Left renal cortex interstitium (tissue), 4 donors: ENCODE data around the gene TRIP13. TPM values are rescaled to one million over a fixed set of nuclear protein-coding genes. Genes with fewer than 3 reads are reported as not detected.

Experiments used
- DNase-seq, 4 donors: peaks; one replicate each; pipeline ENCODE4 v3.0.0-alpha.2; 2013; ENCODE audit warnings: low read depth in 4 of 4, low spot score in 2 of 4, missing footprints in 1 of 4
- polyA plus RNA-seq, 4 donors: library from polyadenylated mRNA; unstranded; fragments of 120-200 nt; gene quantifications; one replicate each; pipeline ENCODE4 v1.2.1, GENCODE V29; 2013; ENCODE audit not compliant: insufficient read length in 4 of 4

Gene TRIP13
- polyA plus RNA-seq, 4 donors, result 11.5 to 14.2 (median 13.3) TPM

- DNase-seq, result no peak
Observed at GRCh38 chr5:854217-854616, 38.5 kb upstream of the TRIP13 start.

- no peak for DNase-seq
Observed at GRCh38 chr5:854966-855743, 37.5 kb upstream of the TRIP13 start.

- DNase-seq, result no peak
Observed at GRCh38 chr5:855771-856530, 36.7 kb upstream of the TRIP13 start.

GRCh38 chr5:856531-857425 is 35.9 kb upstream of the TRIP13 start:
- no peak for DNase-seq

GRCh38 chr5:858726-859125 is 34.0 kb upstream of the TRIP13 start:
- no peak for DNase-seq

GRCh38 chr5:859391-859790 is 33.3 kb upstream of the TRIP13 start:
- no peak for DNase-seq

GRCh38 chr5:859798-860296 is 32.8 kb upstream of the TRIP13 start:
- no peak for DNase-seq

- DNase-seq, result no peak
Observed at GRCh38 chr5:860506-861150, 32.1 kb upstream of the TRIP13 start.

- DNase-seq, result no peak
Observed at GRCh38 chr5:861442-862366, 31.0 kb upstream of the TRIP13 start.

- peak in 1 of 4 donors; percentile 27 for DNase-seq
Observed at GRCh38 chr5:862367-863243, 30.1 kb upstream of the TRIP13 start.

- DNase-seq, result no peak
Observed at GRCh38 chr5:863244-863805, 29.4 kb upstream of the TRIP13 start.

- no peak for DNase-seq
Observed at GRCh38 chr5:864492-865167, 28.1 kb upstream of the TRIP13 start.

- no peak for DNase-seq
Observed at GRCh38 chr5:865168-865521, 27.5 kb upstream of the TRIP13 start.

GRCh38 chr5:865771-866170 is 26.9 kb upstream of the TRIP13 start:
- no peak for DNase-seq

- DNase-seq, result no peak
Observed at GRCh38 chr5:867300-867870, 25.3 kb upstream of the TRIP13 start.

GRCh38 chr5:868428-869135 is 24.1 kb upstream of the TRIP13 start:
- no peak for DNase-seq

- no peak for DNase-seq
Observed at GRCh38 chr5:870956-871355, 21.7 kb upstream of the TRIP13 start.
